Stimulated activated naive CD4-positive, alpha-beta T cell treated with Interleukin-2 at 50 U/mL for 16 hours (primary cell): ENCODE measurements around the gene PAQR8.
"Not testable (repeated sequence)": the region's sequence is repeated elsewhere in the genome, so short reads cannot be mapped to it uniquely, and the experiment has no call there.

ENCODE experiments used
- DNase-seq: peaks from one replicate; lab custom pipeline; 2025; lab: John Stamatoyannopoulos, UW

Gene PAQR8

DNA sequence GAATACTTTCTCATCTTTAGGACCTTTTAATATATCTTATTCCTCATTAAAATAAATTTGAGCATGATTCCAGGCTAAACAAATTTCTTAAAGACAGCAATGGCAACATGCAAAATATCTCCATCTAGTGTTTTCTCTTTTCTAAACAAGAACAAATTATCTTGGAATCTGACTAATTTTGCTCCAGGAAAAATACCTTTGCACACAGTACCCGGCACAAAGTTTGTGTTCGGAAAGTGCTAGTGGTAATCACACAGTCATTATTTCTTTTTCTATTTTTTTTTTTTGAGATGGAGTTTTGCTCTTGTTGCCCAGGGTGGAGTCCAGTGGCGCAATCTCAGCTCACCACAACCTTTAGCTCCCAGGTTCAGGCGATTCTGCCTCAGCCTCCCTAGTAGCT lies 50.0 kb downstream of the PAQR8 start:
- no peak for DNase-seq

DNA sequence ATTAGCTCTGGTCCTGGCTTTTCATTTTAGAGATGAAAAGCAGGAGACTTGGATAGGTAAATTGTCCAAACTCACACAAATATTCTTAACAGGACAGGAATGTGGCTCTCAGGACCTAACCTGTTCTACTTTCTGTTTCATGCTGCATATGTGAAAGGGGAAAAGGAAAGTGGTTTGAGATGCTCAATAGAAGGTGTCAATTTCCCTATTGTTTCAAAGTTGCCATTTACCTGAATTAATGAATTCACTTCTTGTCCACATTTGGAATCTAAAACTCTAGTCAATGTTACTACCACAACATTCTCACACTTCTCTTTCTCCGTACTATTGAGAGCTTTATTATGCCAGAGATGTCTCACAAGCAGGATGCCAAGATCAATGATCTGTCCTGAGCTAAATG lies 53.4 kb downstream of the PAQR8 start:
- no peak for DNase-seq

DNA sequence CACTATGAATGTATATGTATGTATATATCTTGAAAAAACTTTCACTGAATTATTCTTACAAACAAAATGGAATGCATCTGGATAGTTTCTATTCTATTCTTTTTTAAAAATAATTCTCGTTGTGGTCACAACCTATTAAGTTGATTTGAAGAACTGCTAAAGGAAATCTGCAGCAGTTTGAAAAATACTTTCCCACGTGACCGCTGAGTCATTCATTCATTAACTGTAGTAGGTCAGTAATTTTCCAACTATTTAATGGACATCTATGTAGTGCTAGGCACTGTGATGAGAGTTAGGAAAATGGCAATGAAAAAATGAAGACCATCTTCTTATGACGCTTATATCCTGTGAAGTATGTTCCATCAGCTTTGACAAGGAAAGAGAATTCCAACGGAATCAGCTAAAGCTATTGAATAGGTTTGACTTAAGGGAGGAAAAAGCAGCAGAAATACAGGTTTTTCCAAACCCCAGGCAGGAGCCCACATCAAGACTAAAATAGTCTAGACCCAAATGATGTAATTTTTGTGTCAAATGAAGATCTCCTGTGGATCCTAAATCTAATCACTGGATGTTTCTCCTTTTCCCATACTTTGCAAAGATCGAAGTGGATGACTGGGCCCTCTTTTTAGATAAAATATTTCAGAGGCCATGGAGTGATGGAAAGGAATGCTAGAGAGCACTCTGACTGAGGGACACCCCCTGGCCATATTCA lies 54.1 kb downstream of the PAQR8 start:
- no peak for DNase-seq

DNA sequence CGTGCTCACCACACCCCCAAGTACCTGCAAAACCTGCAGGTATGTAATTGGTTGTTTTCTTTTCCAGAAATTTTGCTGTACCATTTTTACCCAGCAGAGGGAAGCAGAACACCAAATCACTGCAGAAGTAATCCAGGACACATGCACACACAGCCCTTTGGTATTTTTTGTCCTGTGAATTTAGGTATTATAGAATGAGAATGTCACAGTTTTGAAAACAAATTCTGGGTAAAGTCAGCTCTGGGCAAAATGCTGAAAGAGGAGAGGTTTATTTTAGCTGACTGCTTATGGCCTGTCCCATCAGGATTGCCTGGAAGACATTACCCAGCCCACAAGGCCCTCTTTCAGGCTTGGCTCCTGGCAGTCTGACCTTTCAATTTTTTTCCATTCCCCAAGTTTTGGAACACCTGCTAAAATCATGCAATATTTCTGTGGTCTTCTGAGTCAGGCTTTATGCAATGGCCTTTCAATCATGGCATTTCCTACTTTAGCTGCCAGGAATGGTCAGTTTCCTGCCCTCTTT lies 54.7 kb downstream of the PAQR8 start:
- DNase-seq, result no peak

DNA sequence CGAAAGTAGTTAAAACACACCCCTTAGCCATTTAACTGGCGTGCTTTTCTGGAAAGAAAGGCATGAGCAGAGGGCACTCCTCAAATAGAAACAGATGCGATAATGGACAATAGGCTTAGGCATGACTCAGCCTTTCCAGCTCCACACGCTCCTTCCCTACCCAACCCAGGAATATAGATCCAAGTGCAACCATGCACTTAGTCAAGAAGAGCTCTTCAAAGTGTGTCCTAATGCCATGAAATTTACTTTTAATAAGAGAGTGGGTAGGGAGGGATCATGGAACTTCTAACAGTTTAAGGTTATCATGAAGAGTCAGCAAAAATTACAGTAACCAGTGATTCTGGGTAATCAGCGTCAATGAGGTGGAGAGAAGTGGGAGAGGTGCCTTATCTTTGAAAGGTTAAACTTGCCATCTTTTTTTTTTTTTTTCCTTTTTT lies 55.7 kb downstream of the PAQR8 start:
- DNase-seq, result no peak

DNA sequence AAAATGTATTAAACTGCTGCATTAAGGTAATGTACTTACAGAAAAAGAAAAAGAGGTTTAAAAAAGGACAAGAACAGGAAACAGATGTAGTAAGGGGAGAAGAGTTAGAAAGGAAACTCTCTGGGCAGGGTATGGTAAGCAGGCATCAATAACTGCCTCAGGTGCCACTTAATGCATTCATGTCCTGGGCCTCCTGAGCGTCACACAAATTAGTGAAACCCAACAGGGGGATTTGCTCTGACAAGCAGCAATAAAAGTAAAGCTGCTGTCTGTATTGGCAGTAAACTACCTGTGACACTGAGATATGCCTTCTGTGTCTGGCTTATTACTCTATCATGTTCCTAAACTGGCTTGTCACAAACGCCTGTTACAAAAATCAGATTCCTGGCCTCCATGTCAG lies 56.7 kb downstream of the PAQR8 start:
- no peak for DNase-seq

DNA sequence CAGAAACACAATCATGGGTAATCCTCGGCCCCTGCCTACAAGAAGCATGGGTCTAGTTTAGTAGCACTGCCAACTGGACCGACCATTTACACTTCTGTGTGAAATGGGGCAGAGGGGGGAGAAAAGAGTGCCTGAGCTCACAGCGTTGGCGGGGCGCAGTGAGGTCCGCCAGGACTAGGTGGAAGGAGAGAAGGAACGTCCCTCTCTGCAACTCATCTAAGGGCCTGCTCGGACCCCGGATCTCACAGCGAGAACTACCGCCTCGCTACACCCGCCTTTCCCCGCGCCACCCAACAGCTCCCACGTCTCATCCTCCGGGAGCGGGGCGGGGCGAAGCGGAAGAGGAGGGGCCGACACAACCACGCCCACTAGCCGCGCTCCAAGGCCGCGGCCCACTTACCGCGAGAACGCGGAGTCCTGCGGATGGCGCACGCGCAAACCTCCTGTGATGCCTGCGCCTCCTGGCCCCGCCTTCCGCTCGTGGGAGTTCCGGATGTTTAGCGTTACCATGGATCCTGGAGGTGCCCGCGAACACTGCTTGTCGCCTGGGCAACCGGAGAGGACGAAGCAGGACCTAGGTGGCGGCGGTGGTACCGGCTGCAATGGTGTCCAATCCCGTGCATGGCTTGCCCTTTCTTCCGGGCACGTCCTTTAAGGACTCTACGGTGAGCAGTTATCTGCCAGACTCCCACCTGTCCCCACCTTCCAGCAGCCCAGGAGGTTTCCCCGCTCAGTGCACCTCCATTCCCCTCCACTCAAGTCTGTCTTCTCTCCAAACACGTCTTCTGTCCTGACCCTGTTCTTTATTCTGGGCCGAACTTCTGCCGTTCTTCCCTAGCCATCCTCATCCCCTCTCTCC lies 58.1 kb downstream of the PAQR8 start, which contains the start of gene EFHC1:
EFHC1 (plus strand) TSS at position 534 of the 859 bp plus-strand sequence; CDS start at position 603, 69 bp downstream.
- peak; percentile 97 for DNase-seq

DNA sequence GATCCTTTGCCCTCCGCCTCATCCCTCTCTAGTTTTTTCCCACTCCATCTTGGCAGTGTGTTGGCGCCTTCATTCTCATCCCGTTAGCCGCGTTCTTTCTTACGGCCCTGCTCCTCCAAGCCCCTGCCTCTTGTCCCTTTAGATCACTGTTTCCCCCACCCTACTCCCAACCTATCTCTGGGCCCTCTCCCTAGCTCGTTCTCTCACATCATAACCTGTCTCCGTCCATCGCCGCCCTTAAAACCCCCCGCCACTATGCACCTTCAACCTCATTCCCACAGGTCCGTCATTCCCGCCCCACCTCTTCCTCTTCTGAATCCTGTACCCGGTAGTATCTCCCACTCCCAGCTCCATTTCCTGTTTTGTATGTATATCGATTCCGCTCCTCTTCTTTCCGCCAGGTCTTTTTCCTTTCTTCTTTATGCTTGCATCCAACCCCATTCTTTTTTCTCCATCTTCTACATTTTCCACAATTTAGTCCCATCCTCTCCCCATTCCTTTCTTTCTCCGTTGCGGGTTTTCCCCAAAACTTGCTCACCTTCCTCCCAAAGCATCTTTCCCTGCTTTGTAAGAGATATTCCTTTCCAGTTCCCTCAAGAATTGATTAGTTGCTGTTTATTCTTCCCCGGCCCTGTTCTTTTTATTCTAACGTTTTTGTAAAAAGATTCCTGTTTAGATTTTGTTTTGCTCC lies 58.9 kb downstream of the PAQR8 start:
- no peak for DNase-seq

DNA sequence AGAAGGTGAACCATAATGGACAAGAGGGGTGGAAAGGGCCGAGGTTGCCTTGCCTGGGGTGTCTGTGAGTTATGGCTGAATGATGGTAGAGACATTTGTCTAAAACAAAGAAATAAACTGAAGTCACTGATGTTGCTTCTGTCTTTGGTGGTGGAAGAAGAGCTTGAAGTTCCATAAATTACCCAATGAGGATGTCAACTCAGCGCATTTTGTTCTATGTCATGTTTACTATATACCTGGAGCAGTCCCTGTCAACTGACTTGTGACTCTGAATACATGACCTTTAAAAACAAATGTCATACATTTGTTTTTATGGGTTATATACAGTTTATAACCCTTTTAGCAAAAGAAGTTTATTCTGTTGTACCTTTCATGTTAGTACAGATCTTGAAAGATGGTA lies 60.2 kb downstream of the PAQR8 start:
- no peak for DNase-seq

DNA sequence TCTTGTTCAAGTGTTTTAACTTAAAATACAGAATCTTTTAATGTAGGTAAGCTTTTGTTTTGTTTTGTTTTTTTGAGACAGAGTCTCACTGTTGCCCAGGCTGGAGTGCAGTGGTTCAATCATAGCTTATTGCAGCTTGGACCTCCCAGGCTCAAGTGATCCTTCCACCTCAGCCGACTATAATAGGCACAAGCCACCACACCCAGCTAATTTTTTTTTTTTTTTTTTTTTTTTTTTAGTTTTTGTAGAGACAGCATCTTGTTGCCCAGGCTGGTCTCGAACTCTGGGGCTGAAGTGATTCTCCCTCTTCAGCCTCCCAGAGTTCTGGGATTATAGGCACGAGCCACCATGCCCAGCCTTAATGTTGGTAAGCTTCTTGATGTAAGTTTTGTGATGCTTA lies 61.5 kb downstream of the PAQR8 start:
- DNase-seq, result no peak

DNA sequence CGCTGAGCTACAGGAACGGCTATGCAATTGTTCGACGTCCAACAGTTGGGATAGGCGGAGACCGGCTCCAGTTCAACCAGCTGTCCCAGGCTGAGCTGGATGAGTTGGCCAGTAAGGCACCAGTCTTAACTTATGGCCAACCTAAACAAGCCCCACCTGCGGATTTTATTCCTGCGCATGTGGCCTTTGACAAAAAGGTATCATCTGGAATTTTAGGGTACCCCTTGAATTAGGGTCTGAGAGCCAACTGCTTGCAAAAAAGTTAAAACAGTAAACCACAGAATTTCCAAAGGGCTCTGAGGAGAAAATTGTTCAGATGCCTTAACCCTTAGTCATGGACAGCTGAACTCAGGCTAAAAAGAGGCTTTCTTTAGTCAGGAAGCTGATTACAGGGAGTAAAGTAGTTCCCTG lies 62.0 kb downstream of the PAQR8 start:
- DNase-seq, result no peak

DNA sequence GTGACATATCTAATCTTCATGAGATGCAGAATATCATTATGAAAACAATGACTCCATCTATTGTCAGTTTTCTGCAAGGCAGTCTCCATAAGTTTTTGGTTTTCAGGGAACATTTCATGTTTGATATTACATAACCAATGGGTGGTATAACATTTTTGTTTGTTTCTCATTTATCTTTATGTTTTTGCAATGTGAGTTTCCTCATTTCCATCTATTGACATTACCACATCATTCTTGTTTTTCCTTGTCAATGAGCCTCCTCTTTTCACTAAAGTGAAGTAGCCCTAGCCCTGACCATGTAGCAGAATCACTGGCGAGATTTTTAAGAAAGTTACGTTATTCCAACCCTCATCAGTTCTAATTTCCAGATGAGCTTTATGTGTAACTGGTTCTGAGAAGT lies 62.6 kb downstream of the PAQR8 start:
- DNase-seq, result no peak

DNA sequence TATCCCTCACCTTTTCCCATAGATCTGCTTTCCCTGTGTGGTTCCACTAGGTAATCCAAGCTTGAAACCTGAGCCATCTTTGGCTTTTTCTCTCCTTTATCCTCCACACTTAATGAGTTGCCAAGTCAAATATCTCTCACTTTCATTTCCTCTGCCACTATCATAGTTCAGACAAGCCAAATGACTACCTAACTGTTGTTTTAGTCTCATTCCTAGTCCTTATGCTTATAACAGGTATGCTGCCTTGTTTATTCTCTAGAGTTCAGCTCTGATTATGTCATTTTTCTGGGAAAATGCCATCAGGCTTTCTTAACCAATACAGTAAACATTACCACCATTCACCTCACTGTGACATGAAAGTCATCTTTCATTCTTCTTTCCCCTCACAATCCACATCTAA lies 64.7 kb downstream of the PAQR8 start:
- no peak for DNase-seq

DNA sequence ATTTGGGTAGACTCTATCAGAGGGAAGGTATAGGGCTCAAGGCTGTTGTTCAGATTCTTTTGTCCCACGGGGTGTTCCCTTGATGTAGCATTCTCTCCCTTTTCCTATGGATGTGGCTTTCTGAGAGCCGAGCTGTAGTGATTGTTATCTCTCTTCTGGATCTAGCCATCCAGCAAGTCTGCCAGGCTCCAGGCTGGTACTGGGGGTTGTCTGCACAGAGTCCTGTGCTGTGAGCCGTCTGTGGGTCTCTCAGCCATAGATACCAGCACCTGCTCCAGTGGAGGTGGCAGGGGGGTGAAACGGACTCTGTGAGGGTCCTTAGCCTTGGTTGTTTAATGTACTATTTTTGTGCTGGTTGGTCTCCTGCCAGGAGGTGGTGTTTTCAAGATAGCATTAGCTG lies 71.3 kb downstream of the PAQR8 start:
- DNase-seq, result not testable (repeated sequence)

DNA sequence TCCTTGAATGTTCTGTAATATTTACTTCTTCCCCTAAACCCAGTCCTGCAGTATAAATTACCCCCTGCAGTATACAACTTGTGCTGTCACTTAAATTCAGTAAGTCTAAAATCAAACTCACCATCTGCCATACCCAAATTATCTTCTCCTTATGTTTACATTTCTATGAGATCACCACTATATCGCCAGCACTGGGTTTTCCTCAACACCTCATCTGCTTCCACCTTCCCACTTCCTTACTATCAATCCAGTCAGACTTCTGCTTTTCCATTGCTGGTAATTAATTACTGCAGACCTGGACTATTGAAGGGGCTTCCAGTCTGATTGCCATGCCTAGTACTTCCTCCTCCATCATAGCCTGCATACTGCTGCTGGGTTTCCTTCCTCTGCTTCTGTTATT lies 73.4 kb downstream of the PAQR8 start:
- DNase-seq, result no peak

DNA sequence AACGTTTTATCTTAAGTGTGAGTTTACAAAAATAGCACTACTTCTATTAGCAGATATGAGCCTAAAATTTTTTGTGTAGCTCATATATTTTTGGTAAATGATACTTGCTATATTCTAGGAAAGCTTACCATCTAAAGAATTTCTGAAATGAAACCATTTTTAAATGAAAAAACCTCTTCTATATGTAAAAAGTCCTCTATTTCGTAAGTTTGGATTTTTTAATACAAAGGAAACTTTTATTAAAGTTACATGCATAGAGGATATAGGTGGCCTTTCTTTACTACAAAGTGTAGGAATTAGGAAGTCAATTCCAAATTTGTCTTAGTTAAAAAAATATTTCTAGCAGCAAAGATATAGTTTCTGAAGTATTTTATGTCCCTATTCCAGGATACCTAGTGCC lies 77.0 kb downstream of the PAQR8 start:
- DNase-seq, result no peak

DNA sequence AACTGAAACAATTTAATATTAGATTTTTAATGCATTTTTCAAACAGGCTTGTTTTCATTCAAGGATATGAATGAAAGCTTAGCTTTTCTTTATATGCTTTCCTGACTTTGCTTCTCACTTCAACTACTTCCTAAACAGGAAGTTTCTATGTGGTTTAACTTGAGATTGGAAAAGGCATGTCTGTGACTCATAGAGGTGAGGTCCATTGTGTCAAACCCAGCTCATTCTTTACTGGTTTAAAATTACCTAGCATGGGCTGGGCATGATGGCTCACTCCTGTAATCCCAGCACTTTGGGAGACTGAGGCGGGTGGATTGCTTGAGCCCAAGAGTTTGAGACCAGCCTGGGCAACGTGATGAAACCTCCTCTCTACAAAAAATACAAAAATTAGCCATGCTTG lies 92.6 kb downstream of the PAQR8 start:
- no peak for DNase-seq

DNA sequence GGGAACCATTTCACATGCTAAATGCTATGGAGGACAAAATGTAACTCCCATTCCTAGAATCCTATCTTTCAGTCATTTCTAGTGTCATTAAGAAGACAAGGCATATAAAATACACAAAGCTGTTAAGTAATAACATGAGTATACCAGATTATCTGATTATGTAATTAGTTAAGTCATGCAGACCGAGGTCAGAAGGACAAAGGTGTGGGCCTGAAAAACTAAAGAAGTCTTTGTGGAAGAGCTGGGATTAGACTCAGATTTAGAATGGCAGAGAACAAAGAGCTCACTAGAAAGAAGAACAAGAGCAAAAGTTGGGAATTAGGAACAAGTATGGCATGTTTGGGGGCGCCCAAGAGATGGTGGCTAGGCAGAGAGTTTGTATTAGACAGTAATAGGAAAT lies 95.1 kb downstream of the PAQR8 start:
- DNase-seq, result no peak
